ENCODE data around the gene NR6A1.

DNA sequence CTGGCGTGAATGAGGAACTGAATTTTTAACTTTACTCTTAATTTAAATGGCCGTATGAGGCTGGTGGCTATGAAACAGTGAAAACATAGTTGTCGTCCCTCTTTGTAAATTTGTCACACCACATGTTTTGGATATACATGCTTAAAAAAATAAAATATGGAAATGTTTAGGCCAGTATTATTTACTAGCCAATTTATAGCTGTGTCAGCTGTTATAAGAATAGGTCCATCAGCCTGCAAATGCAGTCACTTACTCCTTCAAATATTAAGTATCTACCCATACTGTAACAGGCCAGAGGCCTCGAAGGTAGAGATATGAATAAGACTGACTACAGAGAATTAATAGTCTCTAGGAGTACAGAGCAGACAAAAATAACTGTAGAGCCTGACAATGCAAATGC, 30.0 kb downstream of the NR6A1 start:
- TF ChIP-seq EZH2 (IDR thresholded peaks at IDR 0.05; ENCODE audit: insufficient read depth, poor library complexity, severe bottlenecking) (no peak), EZH2phosphoT487 (IDR thresholded peaks at IDR 0.05; ENCODE audit: insufficient read depth, low read depth) (no peak)
